GM18951 (cell line): ENCODE data around the gene NFU1.

Experiments
- POLR2A ChIP-seq: IDR thresholded peaks from 4 replicates; pipeline ENCODE4 v1.6.1; 2011; ENCODE audit warnings: mild to moderate bottlenecking; ENCODE audit not compliant: insufficient read length, insufficient read depth; ENCODE audit errors: extremely low read depth
- in situ Hi-C: fragments of 300-500 bp; cut with MboI; formaldehyde crosslinking; loops from one replicate; pipeline ENCODE4 v1.12.0; 2022; ENCODE audit warnings: low sequenced_read_pairs, mixed read lengths, inconsistent platforms; ENCODE audit not compliant: unreplicated experiment

Gene NFU1

DNA sequence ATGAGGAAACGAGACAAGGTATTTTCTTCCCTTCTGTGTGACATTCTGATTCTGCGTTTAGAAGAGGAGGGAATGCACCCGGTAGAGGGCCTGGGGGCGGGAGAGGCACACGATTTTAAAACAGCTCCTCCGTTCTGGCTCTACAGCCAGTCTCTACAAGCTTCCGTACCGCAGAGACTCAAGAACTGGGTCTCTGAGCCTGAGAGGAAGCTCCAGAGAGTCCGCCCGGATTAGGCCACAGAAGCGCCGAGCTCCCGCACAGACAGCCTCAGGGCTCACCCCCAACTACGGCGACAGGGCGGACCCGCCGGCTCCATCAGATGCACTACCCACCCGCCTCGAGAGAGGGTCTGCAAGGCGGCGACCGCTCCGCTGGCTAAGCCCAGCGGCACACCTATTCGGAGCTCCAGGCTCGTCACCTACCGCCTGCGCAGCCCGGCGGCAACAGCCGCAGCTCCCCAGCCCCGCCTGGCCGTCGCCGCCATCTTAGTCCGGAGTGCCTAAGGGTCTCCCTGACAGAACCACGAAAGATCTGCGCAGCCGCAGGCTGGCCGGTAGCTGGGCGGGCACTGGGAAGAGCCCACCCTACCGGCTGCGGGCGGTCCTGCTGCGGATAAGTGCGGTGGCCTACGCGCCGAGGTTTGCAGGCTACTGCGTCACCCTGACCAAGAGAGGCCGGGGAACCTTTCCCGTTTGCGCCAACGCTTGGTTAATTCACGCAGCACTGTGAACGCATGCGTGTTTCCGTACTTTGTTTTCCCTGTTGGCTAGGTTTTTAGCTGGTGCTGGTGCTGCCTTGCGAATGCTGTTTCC lies at the start of gene NFU1:
Gene NFU1 (minus strand): TSS at position 498 of the 813 bp plus-strand sequence. CDS start 13 bp downstream, at position 485.
- in situ Hi-C loops = no loop called here
- peak; percentile 95 for TF ChIP-seq POLR2A

GRCh38 chr2:69483696-69484095 lies 46.5 kb upstream of the NFU1 start:
- in situ Hi-C loops = no loop called here
- no peak for TF ChIP-seq POLR2A

- TF ChIP-seq POLR2A = no peak
- in situ Hi-C loops = no loop called here
These were observed 45.8 kb upstream of the NFU1 start for GRCh38 chr2:69483024-69483423.

DNA sequence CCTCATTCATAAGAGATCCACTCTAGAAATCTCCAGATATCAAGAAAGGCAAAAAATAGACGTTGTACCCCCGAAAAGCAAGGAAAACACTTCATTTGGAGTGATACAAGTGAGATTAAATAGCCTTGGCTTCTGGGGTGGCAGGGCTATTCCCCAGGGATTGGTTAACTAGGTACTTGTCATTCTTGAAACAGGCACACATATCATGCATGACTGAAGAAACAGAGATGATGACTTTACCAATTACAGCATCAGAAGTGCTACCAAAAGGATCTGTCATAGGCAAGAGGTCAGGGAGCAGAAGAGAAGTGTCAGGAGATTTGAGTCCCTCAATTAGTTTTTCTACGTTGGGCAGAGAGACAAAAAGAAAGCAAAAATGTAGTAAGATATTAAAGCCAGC lies 45.2 kb upstream of the NFU1 start:
- in situ Hi-C loops = no loop called here
- no peak for TF ChIP-seq POLR2A

GRCh38 chr2:69481421-69481820 lies 44.2 kb upstream of the NFU1 start:
- TF ChIP-seq POLR2A = no peak
- in situ Hi-C loops = no loop called here

- in situ Hi-C loops = no loop called here
- TF ChIP-seq POLR2A = no peak
These were observed 40.4 kb upstream of the NFU1 start for GRCh38 chr2:69477627-69478026.

DNA sequence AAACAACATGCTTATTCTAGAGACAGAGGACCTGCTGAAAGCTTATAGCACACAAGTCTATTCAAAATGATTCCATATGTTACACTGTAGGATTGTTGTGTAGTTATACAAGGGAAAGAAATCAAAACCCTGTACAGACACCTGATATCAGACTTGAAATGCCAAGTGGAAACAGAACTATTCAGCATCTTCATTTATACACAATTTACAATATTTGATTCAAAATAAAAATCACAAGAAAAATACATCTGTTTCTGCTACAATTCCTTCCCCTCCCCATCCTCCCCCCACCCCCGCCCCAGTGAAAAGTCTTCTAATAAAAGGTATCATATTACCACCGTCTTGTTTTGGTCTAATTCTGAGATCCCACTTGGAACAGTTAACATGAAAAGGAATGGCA lies 37.5 kb upstream of the NFU1 start:
- in situ Hi-C loops = no loop called here
- no peak for TF ChIP-seq POLR2A

DNA sequence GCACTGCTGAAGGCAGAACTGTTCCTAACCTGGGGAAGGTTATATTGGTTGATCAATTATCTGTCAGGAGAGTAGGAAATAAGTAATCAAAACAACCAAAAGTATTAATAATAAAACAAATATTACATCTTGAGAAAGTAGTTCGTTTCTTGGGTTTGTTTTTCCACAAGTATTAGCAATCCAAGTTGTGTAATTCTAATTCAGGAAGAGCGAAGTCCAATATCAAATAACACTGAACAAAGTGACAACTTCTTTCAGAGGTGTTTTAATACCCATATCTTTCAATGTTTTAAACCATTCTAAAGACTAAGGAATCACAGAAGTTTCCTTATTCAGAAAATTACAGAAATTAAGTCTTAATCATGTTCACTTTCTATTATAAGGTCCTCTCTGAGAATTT lies 34.6 kb upstream of the NFU1 start:
- no peak for TF ChIP-seq POLR2A
- in situ Hi-C loops = no loop called here

GRCh38 chr2:69470911-69471310 lies 33.7 kb upstream of the NFU1 start:
- in situ Hi-C loops = no loop called here
- no peak for TF ChIP-seq POLR2A

GRCh38 chr2:69469784-69470183 lies 32.5 kb upstream of the NFU1 start:
- no peak for TF ChIP-seq POLR2A
- in situ Hi-C loops = no loop called here

DNA sequence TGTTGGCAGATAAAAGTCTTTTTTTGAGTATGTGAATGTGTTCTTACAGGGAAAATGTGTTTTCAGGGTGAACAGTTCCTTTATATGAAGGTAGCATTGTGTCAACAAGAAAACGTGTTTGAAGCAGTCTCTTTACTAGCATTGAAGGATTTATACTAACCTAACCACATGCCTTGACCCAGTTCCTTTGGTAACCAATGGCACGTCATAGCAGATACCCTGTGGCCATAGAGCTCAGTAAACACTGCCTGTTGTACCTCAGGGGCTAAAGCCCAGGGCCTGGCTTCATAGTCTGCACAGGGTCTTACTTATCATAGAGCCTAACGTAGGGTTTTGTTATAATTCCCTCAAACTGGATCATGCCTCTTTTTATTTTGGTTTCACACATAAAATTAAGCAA lies 32.1 kb upstream of the NFU1 start:
- TF ChIP-seq POLR2A = no peak

DNA sequence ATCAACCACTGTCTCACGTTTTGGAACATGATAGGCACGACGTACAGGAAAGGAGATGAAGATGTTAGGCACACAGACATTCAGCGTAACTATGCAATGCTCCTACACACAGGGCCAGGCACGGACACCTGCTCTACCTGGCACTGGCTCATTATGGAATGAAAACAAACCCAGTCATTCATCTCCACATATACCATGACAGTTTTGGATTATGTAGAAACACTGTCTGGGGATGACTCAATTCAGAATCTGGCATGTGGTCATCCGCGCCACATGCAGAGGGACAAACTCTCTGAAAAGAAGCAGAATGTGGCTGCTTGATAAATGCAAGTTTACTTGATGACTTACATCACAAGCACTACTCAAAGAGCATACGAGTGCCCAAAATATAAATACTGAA lies 29.5 kb upstream of the NFU1 start:
- in situ Hi-C loops = no loop called here
- TF ChIP-seq POLR2A = no peak

More for the DNA sequence above, 32.1 kb upstream of the NFU1 start:
- in situ Hi-C loops = no loop called here

DNA sequence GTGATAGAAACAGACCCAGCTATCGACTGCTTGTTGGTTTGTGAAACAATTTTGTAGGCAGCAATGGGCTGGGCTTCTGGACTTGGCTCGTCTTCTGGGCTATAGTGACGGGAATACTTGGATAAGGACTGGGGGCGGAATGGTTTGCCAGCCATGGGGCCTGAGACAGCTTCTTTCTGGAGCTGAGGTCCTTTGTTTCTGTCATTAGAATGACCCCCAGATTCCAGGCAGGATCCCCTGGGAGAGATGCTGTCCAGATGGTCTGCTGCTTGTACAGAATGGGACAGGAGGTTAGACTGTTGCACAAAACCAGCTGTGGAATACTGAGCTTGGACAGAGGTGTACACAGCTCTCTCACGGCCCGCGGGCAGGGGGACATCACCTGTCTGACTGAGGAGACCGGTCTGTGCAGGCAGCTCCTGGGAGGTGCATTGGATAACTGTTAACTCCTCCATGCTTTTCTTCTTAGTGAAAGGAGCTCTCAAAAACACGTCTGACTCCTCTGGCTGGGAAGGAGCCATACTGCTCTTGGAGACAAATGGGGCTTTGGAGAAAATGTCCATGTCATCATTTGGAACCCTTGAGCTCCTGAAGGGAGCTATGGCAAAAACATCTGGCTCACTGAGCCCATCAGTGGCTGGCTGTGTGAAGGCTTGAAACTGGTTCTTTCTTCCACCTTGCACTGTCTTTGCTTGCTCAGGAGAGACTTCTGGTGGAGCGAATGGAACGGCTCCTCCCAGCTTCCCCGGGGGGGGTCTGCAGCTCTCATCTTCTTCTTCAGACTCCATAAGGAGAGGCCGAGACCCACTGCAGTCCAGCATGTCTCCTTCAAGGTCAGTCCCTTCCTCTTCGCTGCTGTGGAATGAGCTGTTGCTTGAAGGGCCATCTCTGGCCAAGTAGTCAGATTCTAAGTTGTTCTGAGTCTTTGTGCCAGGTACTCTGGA lies 28.6 kb upstream of the NFU1 start:
- TF ChIP-seq POLR2A = no peak

More for the DNA sequence above, 28.6 kb upstream of the NFU1 start:
- in situ Hi-C loops = no loop called here
